ENCODE measurements around the gene CEP89. TPM values are rescaled to one million over a fixed set of nuclear protein-coding genes. Genes with fewer than 3 reads are reported as not detected.

The CEP89 gene
- total RNA-seq, 4 donors from 2014 or later = 8.8 to 16.6 (median 10.6) TPM

DNA sequence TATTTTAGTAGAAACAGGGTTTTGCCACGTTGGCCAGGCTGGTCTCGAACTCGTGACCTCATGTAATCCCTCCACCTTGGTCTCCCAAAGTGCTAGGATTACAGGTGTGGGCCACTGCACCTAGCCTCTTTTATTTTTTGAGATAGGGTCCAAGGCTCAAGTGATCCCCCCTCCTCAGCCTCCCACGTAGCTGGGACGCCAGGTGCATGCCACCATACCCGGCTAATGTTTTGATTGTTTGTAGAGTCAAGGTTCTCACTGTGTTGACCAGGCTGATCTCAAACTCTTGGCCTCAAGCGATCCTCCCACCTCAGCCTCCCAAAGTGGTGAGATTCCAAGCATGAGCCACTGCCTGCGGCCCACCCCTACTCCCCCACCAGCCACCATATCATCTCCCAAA is 108.5 kb downstream of the CEP89 start:
- intact Hi-C loops (cut with DNase I; ENCODE audit: low total_unique reads) = no loop called here
- WGBS, 2 donors = 93 to 97% methylated on average over 8 of the region's 8 CpGs

GRCh38 chr19:32862741-32863140 is 109.0 kb downstream of the CEP89 start:
- TF ChIP-seq CTCF (IDR thresholded peaks at IDR 0.05) (no peak), POLR2A (IDR thresholded peaks at IDR 0.05) (no peak)
- no peak overlapping the region for H3K4me3 ChIP-seq (ENCODE audit: low read depth, poor library complexity, severe bottlenecking)
- peak in 1 of 2 donors; percentile 37 for DNase-seq (ENCODE audit: low spot score in 2 of 2)
- 94 to 97% methylated on average over 14 of the region's 14 CpGs for WGBS, 2 donors
- intact Hi-C loops (cut with DNase I; ENCODE audit: low total_unique reads) = no loop called here

More for the DNA sequence above, 108.5 kb downstream of the CEP89 start:
- no peak overlapping the region for H3K4me3 ChIP-seq (ENCODE audit: low read depth, poor library complexity, severe bottlenecking)
- TF ChIP-seq POLR2A (IDR thresholded peaks at IDR 0.05) (no peak), CTCF (IDR thresholded peaks at IDR 0.05) (no peak)
- DNase-seq (ENCODE audit: low spot score in 2 of 2) = peak in 1 of 2 donors; percentile 54

DNA sequence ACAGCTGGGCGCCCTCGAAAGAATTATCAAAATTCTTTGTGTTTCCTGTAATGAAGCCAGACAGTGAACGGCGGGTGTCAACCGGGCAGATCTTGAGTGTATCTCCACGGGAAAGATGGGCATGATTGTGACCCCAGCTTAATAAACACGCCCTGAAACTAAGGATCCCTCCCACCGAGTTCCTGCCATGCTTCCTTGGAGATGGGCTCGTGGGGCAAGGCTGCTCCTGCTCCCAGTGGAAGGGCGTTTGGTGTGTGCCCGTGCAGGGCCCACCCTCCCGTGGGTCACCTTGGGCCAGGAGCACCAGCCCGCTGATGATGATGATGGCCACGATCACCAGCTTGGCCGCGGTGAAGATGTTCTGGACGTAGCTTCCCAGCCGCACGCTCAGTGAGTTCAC is 109.6 kb downstream of the CEP89 start:
- TF ChIP-seq POLR2A (IDR thresholded peaks at IDR 0.05) (no peak), CTCF (IDR thresholded peaks at IDR 0.05) (no peak)
- DNase-seq (ENCODE audit: low spot score in 2 of 2) = peak in 1 of 2 donors; percentile 56
- no peak overlapping the region for H3K4me3 ChIP-seq (ENCODE audit: low read depth, poor library complexity, severe bottlenecking)
- intact Hi-C loops (cut with DNase I; ENCODE audit: low total_unique reads) = no loop called here
- WGBS, 2 donors = 91% methylated on average over 19 of the region's 19 CpGs

- DNase-seq (ENCODE audit: low spot score in 2 of 2) = peak in 1 of 2 donors; percentile 18
- no peak for TF ChIP-seq CTCF (IDR thresholded peaks at IDR 0.05)
- TF ChIP-seq POLR2A (IDR thresholded peaks at IDR 0.05) = no peak
- 96 to 99% methylated on average over 3 of the region's 3 CpGs for WGBS, 2 donors
- no peak overlapping the region for H3K4me3 ChIP-seq (ENCODE audit: low read depth, poor library complexity, severe bottlenecking)
- intact Hi-C loops (cut with DNase I; ENCODE audit: low total_unique reads) = no loop called here
Observed at GRCh38 chr19:32861596-32861995, 110.2 kb downstream of the CEP89 start.

- peak in 1 of 2 donors; percentile 80 for DNase-seq (ENCODE audit: low spot score in 2 of 2)
- WGBS, 2 donors = 95 to 97% methylated on average over 18 to 19 of the region's 19 CpGs
- H3K4me3 ChIP-seq (ENCODE audit: low read depth, poor library complexity, severe bottlenecking) = no peak overlapping the region
- intact Hi-C loops (cut with DNase I; ENCODE audit: low total_unique reads) = no loop called here
- no peak for TF ChIP-seq POLR2A (IDR thresholded peaks at IDR 0.05)
- no peak for TF ChIP-seq CTCF (IDR thresholded peaks at IDR 0.05)
Observed at GRCh38 chr19:32859591-32859990, 112.2 kb downstream of the CEP89 start.

DNA sequence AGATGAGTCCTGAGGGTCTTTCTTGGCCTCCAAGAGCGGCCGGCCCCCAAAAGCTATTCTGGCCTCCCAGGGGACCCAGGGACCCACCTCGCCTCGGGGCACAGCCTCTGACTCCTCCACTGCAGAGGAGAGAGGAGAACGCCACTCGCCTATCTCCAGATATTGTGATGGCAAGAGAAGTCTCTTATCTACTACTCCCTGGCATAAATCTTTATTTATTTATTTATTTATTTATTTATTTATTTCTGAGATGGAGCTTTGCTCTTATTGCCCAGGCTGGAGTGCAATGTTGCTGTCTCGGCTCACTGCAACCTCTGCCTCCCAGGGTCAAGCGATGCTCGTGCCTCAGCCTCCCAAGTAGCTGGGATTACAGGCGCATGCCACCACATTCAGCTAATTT is 113.2 kb downstream of the CEP89 start:
- intact Hi-C loops (cut with DNase I; ENCODE audit: low total_unique reads) = no loop called here
- peak in 1 of 2 donors; percentile 37 for DNase-seq (ENCODE audit: low spot score in 2 of 2)
- WGBS, 2 donors = 88 to 96% methylated on average over 10 of the region's 10 CpGs
- H3K4me3 ChIP-seq (ENCODE audit: low read depth, poor library complexity, severe bottlenecking) = no peak overlapping the region
- TF ChIP-seq CTCF (IDR thresholded peaks at IDR 0.05) = no peak
- TF ChIP-seq POLR2A (IDR thresholded peaks at IDR 0.05) = no peak
